ENCODE results near the gene SCARF2. TPM values are rescaled to one million over a fixed set of nuclear protein-coding genes. Genes with fewer than 3 reads are reported as not detected.
A peak's percentile ranks its signal among the peaks of the same experiment; 100 is the strongest.

SCARF2 gene
- total RNA-seq, 1 donor: 15.5 TPM

DNA sequence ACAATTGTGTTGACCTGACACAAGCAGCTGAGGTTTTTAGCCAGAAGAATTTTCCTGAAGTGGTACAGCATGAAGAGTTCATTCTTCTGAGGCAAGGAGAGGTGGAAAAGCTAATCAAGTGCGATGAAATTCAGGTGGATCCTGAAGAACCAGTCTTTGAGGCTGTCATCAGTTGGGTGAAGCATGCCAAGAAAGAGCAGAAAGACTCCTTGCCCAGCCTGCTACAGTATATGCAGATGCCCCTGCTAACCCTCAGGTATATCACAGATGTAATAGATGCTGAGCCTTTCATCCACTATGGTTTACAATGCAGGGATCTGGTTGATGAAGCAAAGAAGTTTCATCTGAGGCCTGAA lies 12.9 kb upstream of the SCARF2 start:
- H3K4me3 ChIP-seq (ENCODE audit: low read depth, low read length): no peak overlapping the region
- TF ChIP-seq, protein P1, sequence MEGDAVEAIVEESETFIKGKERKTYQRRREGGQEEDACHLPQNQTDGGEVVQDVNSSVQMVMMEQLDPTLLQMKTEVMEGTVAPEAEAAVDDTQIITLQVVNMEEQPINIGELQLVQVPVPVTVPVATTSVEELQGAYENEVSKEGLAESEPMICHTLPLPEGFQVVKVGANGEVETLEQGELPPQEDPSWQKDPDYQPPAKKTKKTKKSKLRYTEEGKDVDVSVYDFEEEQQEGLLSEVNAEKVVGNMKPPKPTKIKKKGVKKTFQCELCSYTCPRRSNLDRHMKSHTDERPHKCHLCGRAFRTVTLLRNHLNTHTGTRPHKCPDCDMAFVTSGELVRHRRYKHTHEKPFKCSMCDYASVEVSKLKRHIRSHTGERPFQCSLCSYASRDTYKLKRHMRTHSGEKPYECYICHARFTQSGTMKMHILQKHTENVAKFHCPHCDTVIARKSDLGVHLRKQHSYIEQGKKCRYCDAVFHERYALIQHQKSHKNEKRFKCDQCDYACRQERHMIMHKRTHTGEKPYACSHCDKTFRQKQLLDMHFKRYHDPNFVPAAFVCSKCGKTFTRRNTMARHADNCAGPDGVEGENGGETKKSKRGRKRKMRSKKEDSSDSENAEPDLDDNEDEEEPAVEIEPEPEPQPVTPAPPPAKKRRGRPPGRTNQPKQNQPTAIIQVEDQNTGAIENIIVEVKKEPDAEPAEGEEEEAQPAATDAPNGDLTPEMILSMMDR (IDR thresholded peaks at IDR 0.05; ENCODE audit: insufficient read depth, low read depth, low read length): no peak

DNA sequence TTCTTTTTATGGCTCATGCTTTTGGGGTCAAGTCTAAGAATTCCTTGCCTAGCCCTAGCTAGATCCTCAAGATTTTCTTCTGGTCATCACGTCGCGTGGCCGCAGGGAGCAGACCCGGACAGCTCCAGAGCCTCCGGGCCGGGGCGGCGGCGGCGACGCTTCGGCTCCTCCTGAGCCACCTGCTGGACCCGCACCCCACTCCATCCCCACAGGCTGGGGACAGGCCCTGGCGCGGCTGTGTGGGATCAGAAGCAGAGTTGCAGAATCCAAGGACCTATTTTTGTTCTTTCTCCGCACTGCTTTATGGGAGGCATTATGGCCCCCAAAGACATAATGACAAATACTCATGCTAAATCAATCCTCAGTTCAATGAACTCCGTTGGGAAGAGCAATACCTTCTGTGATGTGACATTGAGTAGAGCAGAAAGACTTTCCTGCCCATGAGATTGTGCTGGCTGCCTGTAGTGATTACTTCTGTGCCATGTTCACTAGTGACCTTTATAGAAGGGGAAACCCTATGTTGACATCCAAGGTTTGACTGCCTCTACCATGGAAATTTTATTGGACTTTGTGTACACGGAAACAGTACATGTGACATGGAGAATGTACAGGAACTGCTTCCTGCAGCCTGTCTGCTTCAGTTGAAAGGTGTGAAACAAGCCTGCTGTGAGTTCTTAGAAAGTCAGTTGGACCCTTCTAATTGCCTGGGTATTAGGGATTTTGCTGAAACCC lies 12.4 kb upstream of the SCARF2 start:
- H3K4me3 ChIP-seq (ENCODE audit: low read depth, low read length): no peak overlapping the region
- DNase-seq (ENCODE audit: low read depth): no peak
- TF ChIP-seq, protein P1 (IDR thresholded peaks at IDR 0.05; ENCODE audit: insufficient read depth, low read depth, low read length): no peak

More for the DNA sequence above, 12.9 kb upstream of the SCARF2 start:
- DNase-seq (ENCODE audit: low read depth): no peak

DNA sequence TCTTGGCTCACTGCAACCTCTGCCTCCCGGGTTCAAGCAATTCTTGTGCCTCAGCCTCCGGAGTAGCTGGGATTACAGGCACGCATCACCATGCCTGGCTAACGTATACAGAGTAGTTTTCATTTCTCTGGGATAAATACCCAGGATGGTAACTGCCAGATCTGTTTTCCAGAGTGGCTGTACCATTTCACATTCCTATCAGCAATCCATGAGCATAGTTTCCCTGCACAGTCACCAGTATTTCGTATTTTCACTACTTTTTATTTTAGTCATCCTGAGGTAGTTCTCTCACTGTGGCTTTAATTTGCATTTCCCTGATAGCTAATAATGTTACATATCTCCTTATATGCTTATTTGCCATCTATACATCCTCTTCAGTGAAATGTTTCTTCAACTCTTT lies 11.0 kb upstream of the SCARF2 start:
- TF ChIP-seq, protein P1 (IDR thresholded peaks at IDR 0.05; ENCODE audit: insufficient read depth, low read depth, low read length): no peak
- H3K4me3 ChIP-seq (ENCODE audit: low read depth, low read length): no peak overlapping the region
- no peak for DNase-seq (ENCODE audit: low read depth)

DNA sequence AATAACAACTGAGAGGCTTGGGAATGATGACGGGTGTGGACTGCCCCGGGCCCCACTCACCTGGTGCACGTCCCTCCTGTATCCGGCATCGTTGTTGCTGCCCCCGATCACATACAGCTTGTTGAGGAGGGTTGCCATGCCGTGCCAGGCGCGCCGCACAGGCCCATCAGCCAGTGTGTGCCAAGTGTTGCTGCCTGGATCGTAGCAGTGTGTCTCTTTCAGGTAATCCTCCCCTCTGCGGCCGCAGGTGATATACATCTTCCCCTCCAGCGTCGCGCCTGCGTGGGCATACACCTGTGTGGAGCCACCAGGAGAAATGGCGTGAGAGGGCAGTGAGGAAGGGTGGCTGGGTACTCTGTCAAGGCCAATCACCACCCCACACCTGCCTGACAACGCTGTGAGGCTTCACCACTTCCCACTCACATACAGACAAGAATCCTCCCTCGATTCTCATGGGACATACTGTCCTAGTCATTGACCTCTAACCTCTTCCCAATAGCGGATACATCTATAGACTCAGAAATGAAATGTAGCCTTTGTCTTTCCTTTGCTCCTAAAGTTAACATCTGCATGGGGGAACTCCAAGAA lies 8.9 kb upstream of the SCARF2 start:
- TF ChIP-seq, protein P1 (IDR thresholded peaks at IDR 0.05; ENCODE audit: insufficient read depth, low read depth, low read length): no peak
- H3K4me3 ChIP-seq (ENCODE audit: low read depth, low read length): no peak overlapping the region
- no peak for DNase-seq (ENCODE audit: low read depth)

DNA sequence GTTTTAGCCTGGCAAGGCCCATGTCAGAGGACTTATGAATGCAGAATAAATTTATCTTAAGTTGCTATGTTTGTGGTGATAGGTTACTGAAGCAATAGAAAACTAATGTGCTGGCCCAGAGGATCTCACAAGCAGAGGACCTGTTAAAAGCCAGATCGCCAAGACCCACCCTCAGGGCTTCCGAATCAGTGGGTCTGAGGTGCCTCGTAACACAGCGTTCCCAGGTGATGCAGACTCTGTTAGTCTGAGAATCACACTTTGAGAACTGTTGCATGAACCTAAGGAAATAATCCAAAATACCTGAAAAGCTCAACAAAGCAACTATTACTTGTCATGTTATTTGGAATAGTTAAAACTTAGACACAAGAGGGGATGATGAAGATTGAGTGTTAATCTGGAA lies 6.7 kb upstream of the SCARF2 start:
- DNase-seq (ENCODE audit: low read depth): no peak
- TF ChIP-seq, protein P1 (IDR thresholded peaks at IDR 0.05; ENCODE audit: insufficient read depth, low read depth, low read length): no peak

DNA sequence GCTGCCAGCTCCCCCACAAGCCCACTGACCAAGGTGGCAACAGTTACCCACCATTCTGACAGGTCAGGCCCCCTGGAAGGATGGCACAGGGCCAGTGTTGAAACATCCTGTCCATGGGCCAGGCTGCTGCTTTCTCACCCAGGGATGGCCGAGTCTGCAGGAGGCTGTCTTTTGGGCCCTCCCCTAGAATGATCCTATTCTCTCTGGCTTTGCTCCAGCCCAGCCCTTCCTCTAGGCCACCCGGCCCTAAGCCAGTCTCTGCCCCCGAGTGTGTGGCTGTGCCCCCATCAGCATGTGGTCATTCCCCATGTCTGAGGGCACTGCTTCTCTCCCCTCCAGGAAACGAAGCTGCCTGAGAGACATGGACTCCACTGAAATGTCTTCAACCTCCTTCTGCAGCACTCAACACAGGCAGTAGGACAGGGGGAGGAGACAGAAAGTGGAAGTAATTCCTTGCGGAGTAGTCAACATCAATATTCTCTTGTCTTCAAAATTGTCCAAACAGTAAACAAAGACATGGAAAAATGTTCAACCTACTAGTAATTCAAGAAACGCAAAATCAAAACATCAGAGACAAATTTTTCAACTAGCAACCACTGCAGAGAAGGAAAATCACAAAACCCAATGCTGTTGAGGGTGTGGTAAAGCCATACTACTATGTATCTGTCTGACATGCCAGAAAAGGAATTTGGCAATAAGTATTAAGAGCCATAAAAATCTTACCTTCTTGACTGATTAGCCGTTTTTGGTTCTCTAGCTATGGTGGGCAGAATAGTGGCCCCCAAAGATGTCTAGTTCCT lies 5.1 kb upstream of the SCARF2 start:
- DNase-seq (ENCODE audit: low read depth): peak; percentile 17
- H3K4me3 ChIP-seq (ENCODE audit: low read depth, low read length): no peak overlapping the region
- TF ChIP-seq, protein P1 (IDR thresholded peaks at IDR 0.05; ENCODE audit: insufficient read depth, low read depth, low read length): no peak

More for the DNA sequence above, 6.7 kb upstream of the SCARF2 start:
- no peak overlapping the region for H3K4me3 ChIP-seq (ENCODE audit: low read depth, low read length)

All from fibroblast of villous mesenchyme (primary cell).